ENCODE measurements around the gene NOP53.

- TF ChIP-seq POLR2AphosphoS5 (IDR thresholded peaks at IDR 0.05; ENCODE audit: low read depth, low read length) (no peak), POLR2A (IDR thresholded peaks at IDR 0.05; ENCODE audit: low read depth, low read length) (no peak; the same call in 1 of the 2 replicates)
Observed at GRCh38 chr19:47758443-47758804, 13.1 kb downstream of the NOP53 start.

Measured in GM12891 (cell line).